H1 (cell line): ENCODE measurements around the gene SSU72. TPM values are rescaled to one million over a fixed set of nuclear protein-coding genes. Genes with fewer than 3 reads are reported as not detected.

Experiments
- CTCF ChIA-PET: fragments of 300-600 bp; sonication (Branson Sonifier 250); formaldehyde crosslinking; loops from one replicate; lab custom pipeline; 2021; ENCODE audit not compliant: partially characterized antibody; lab: Charles Lee
- POLR2A ChIA-PET: fragments of 300-600 bp; sonication (Branson Sonifier 250); formaldehyde crosslinking; loops from one replicate; lab custom pipeline; 2021; ENCODE audit warnings: inconsistent platforms; ENCODE audit not compliant: partially characterized antibody; lab: Charles Lee
- DNase-seq, 2 experiments: peaks; one replicate each; pipeline versions ENCODE4 v3.0.0 to v3.0.0-alpha.2; 2010 to 2022; ENCODE audit warnings: low spot score in 2 of 2, low read depth in 1 of 2, mixed read lengths in 1 of 2
- FAIRE-seq: peaks from 2 replicates; lab custom pipeline; 2011; peaks lifted over from hg19 to GRCh38; lab: Jason Lieb, UNC
- H2AFZ ChIP-seq: 2 replicates; pipeline ENCODE4 v1.8.1; 2012; ENCODE audit warnings: low read length, inconsistent platforms
- H2AK5ac ChIP-seq: 2 replicates; pipeline ENCODE4 v1.6.1; 2013; ENCODE audit warnings: low read depth, low read length
- H2BK120ac ChIP-seq: replicated peaks from 2 replicates; pipeline ENCODE3; 2013; ENCODE audit warnings: low read depth, low read length, inconsistent platforms
- H2BK12ac ChIP-seq: 2 replicates; pipeline ENCODE4 v1.6.1; 2013; ENCODE audit warnings: low read depth, low read length
- H2BK15ac ChIP-seq: 2 replicates; pipeline ENCODE4 v1.6.1; 2013; ENCODE audit warnings: low read length
- H2BK20ac ChIP-seq: 2 replicates; pipeline ENCODE4 v1.6.1; 2013; ENCODE audit warnings: low read length
- H2BK5ac ChIP-seq: 2 replicates; pipeline ENCODE4 v1.6.1; 2013; ENCODE audit warnings: low read depth, low read length
- H3K14ac ChIP-seq: 2 replicates; pipeline ENCODE4 v1.6.1; 2013; ENCODE audit warnings: inconsistent platforms; ENCODE audit not compliant: insufficient read length
- H3K18ac ChIP-seq: 2 replicates; pipeline ENCODE4 v1.6.1; 2013; ENCODE audit warnings: low read length; ENCODE audit errors: extremely low read depth
- H3K23ac ChIP-seq: 2 replicates; pipeline ENCODE4 v1.6.1; 2013; ENCODE audit warnings: inconsistent platforms; ENCODE audit not compliant: insufficient read length
- H3K23me2 ChIP-seq: 2 replicates; pipeline ENCODE4 v1.6.1; 2013; ENCODE audit warnings: low read depth, low read length
- H3K27ac ChIP-seq: 2 replicates; pipeline ENCODE4 v1.6.1; 2011; ENCODE audit warnings: low read depth, low read length, inconsistent platforms
- H3K27me3 ChIP-seq, 4 experiments: replicated peaks in 1 of 4; 1 replicate in 1 of 4; 2 replicates in 3 of 4; pipeline versions ENCODE4 v1.6.1 to v1.8.1; 2011 to 2013; ENCODE audit warnings: low read length in 3 of 4, mild to moderate bottlenecking in 3 of 4, inconsistent platforms in 2 of 4, mixed read lengths in 2 of 4, moderate library complexity in 1 of 4; ENCODE audit not compliant: control insufficient read depth in 3 of 4, insufficient read depth in 3 of 4; ENCODE audit errors: extremely low read depth in 1 of 4
- H3K36me3 ChIP-seq, 4 experiments: 2 replicates each; pipeline versions ENCODE4 v1.6.1 to v1.8.1; 2011 to 2013; ENCODE audit warnings: mild to moderate bottlenecking in 4 of 4, low read length in 3 of 4, moderate library complexity in 2 of 4, control low read depth in 1 of 4, inconsistent platforms in 1 of 4; ENCODE audit not compliant: insufficient read depth in 4 of 4, control insufficient read depth in 2 of 4
- H3K4ac ChIP-seq: replicated peaks from 2 replicates; pipeline ENCODE3; 2013; ENCODE audit warnings: low read length, low read depth, mixed read lengths, inconsistent platforms; ENCODE audit not compliant: insufficient read length
- H3K4me1 ChIP-seq, 4 experiments: replicated peaks in 1 of 4; 1 replicate in 1 of 4; 2 replicates in 3 of 4; pipeline versions ENCODE4 v1.6.1 to v1.8.1; 2011 to 2013; ENCODE audit warnings: low read length in 3 of 4, inconsistent platforms in 2 of 4, mixed read lengths in 1 of 4; ENCODE audit not compliant: insufficient read depth in 4 of 4, control insufficient read depth in 3 of 4
- H3K4me2 ChIP-seq, 2 experiments: 2 replicates each; pipeline versions ENCODE4 v1.6.1 to v1.8.1; 2011 to 2013; ENCODE audit warnings: low read depth in 2 of 2, low read length in 2 of 2, control low read depth in 1 of 2, inconsistent platforms in 1 of 2, mild to moderate bottlenecking in 1 of 2; ENCODE audit not compliant: insufficient read depth in 1 of 2
- H3K4me3 ChIP-seq, 4 experiments: fragments of 200-600, 300-600 bp in 1 of 4; sonication (generic), shearing (Covaris generic), sonication (Bioruptor Twin) in 1 of 4; 2 replicates each; pipeline versions ENCODE4 v1.5.1 to v1.8.1; 2011 to 2016; ENCODE audit warnings: low read length in 4 of 4, low read depth in 3 of 4, control low read depth in 2 of 4, inconsistent platforms in 2 of 4, mild to moderate bottlenecking in 2 of 4, mixed read lengths in 1 of 4, moderate library complexity in 1 of 4; ENCODE audit not compliant: insufficient read depth in 2 of 4; ENCODE audit errors: extremely low read depth in 1 of 4
- H3K56ac ChIP-seq: replicated peaks from 2 replicates; pipeline ENCODE3; 2013; ENCODE audit warnings: low read depth, mild to moderate bottlenecking, mixed read lengths, low read length, inconsistent platforms; ENCODE audit not compliant: insufficient read length
- H3K79me1 ChIP-seq: 2 replicates; pipeline ENCODE4 v1.6.1; 2013; ENCODE audit warnings: low read depth, low read length, control low read depth
- H3K79me2 ChIP-seq, 2 experiments: 2 replicates each; pipeline versions ENCODE4 v1.6.1 to v1.8.1; 2012 to 2013; ENCODE audit warnings: low read length in 2 of 2, mild to moderate bottlenecking in 2 of 2, inconsistent platforms in 1 of 2; ENCODE audit not compliant: insufficient read depth in 2 of 2, control insufficient read depth in 1 of 2
- H3K9ac ChIP-seq, 4 experiments: replicated peaks in 1 of 4; 1 replicate in 1 of 4; 2 replicates in 3 of 4; pipeline versions ENCODE4 v1.6.1 to v1.8.1; 2011 to 2013; ENCODE audit warnings: low read depth in 3 of 4, low read length in 3 of 4, control low read depth in 2 of 4, mild to moderate bottlenecking in 2 of 4, moderate library complexity in 2 of 4, inconsistent platforms in 1 of 4; ENCODE audit errors: extremely low read depth in 1 of 4
- H3K9me3 ChIP-seq, 2 experiments: 2 replicates each; pipeline versions ENCODE4 v1.6.1 to v1.8.1; 2012 to 2013; ENCODE audit warnings: mild to moderate bottlenecking in 2 of 2, moderate library complexity in 2 of 2, control low read depth in 1 of 2, inconsistent platforms in 1 of 2, low read depth in 1 of 2, low read length in 1 of 2, mixed read lengths in 1 of 2; ENCODE audit not compliant: insufficient read depth in 2 of 2
- H4K20me1 ChIP-seq, 2 experiments: replicated peaks in 1 of 2; 2 replicates each; pipeline versions ENCODE3 to v1.8.1; 2011 to 2013; ENCODE audit warnings: inconsistent platforms in 2 of 2, low read length in 2 of 2, mild to moderate bottlenecking in 1 of 2; ENCODE audit not compliant: insufficient read depth in 2 of 2, control insufficient read depth in 1 of 2
- H4K5ac ChIP-seq: 2 replicates; pipeline ENCODE4 v1.6.1; 2013; ENCODE audit warnings: low read length, low read depth, mixed read lengths, inconsistent platforms; ENCODE audit not compliant: insufficient read length
- H4K8ac ChIP-seq: 2 replicates; pipeline ENCODE4 v1.8.0; 2013; ENCODE audit warnings: mild to moderate bottlenecking, moderate library complexity, low read length, inconsistent platforms; ENCODE audit not compliant: insufficient read depth; ENCODE audit errors: extremely low read depth
- H4K91ac ChIP-seq: replicated peaks from 2 replicates; pipeline ENCODE3; 2013; ENCODE audit warnings: low read length, mixed read lengths, inconsistent platforms; ENCODE audit not compliant: insufficient read length
- BCL11A ChIP-seq, 2 experiments: IDR thresholded peaks; one replicate each; pipeline ENCODE4 v1.6.1; 2011; ENCODE audit warnings: low read depth in 2 of 2, low read length in 2 of 2, mild to moderate bottlenecking in 2 of 2
- EGR1 ChIP-seq: IDR thresholded peaks from 2 replicates; pipeline ENCODE4 v1.6.1; 2011; ENCODE audit warnings: low read depth, low read length, borderline replicate concordance
- WGBS, 2 experiments: shearing (Covaris generic) in 1 of 2; methylation state at CpG; one replicate each; pipeline versions ENCODE4 v1.1.6 to v1.1.7; 2013 to 2015; ENCODE audit warnings: low lambda C conversion rate in 2 of 2, mixed read lengths in 2 of 2, inconsistent platforms in 1 of 2, low coverage in 1 of 2, missing lambda C conversion rate in 1 of 2; ENCODE audit not compliant: insufficient replicate concordance in 2 of 2, insufficient coverage in 1 of 2, insufficient read length in 1 of 2; ENCODE audit errors: extremely low coverage in 1 of 2, missing lambda C conversion rate in 1 of 2; 5-methylcytosine and 5-hydroxymethylcytosine counted together
- polyA plus RNA-seq, 7 experiments: library from polyadenylated mRNA; depleted of rRNA in 3 of 7; stranded (reverse) in 5 of 7; unstranded in 2 of 7; fragments of >200 nt in 5 of 7; fragments of 200-250 nt in 2 of 7; gene quantifications; 1 replicate in 5 of 7; 2 replicates in 1 of 7; 4 replicates in 1 of 7; pipeline versions ENCODE4 v1.2.1 to v1.2.3, GENCODE V29; 2011 to 2013; ENCODE audit warnings: missing spikeins in 2 of 7, mixed read lengths in 2 of 7
- total RNA-seq: library from RNA; stranded (reverse); fragmentation: NEBNext Ultra II Directional; extraction: Animal tissue kit (Norgen Biotek cat#: 25700); gene quantifications from 2 replicates; pipeline ENCODE4 v1.2.1, GENCODE V29; 2021

Gene SSU72
- total and polyA plus RNA-seq, 2 of the 8 experiments (the other 6 are each of a cell fraction or from before 2014, with no cell fraction given), result 110 to 165 TPM

DNA sequence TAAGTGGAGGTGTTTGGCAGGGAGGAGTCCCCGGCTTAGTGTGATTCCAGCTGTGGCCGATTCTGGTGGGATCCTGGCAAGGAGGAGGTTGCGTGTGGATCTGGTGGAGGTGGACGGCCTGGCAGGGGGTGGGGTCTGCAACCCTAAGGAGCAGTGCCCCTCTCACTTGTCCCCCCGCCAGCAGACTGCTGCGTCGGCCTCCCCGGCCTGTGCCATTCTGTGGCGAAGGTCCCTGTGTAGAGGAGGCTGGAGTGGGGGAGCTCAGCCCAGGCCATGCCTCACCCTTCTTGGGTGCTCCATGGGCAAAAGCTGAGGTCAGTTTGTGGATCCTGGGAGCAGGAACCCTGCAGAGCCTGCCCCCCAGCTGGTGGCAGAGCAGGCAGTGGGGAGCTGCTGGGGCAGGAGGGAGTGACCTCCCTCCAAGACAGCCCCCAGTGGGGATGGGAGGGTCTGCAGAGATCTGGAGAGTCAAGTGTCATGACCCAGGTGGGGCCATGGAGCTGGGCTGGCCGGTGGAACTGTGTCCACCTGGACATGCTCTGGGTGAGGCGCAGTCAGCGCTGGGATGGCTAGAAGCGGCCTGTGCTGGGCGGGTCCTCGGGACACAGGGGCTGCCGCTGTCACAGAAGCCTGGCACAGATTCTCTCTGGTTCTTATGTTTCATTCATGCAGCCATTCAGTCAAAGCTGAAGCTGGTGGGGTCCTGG, 45.9 kb upstream of the SSU72 start:
- Histone ChIP-seq H3K79me2 (no peaks in the 10 kb centered on the region), H3K18ac (no peak overlapping the region), H2BK20ac (no peak overlapping the region), H2BK5ac (no peak overlapping the region), H3K4ac (no peak overlapping the region), H3K79me1 (no peaks in the 10 kb centered on the region; the same call in none of the 2 replicates), H3K36me3 (no peaks in the 10 kb centered on the region), H2BK15ac (no peak overlapping the region), H4K8ac (no peak overlapping the region), H2AFZ (no peak overlapping the region), H3K23ac (no peak overlapping the region), H3K4me1 (peaks cover 0 to 8% (median 3%) of the 10 kb centered on the region in 4 experiments; a peak in 5 of 7 replicates), H3K9me3 (no peaks in the 10 kb centered on the region), H3K4me2 (no peak overlapping the region), H4K91ac (no peak overlapping the region), H2AK5ac (no peak overlapping the region), H3K23me2 (peaks cover 5% of the 10 kb centered on the region; the same call in 1 of the 2 replicates), H3K27me3 (no peaks in the 10 kb centered on the region; a peak in 1 of 7 replicates), H4K20me1 (peaks cover 6 to 22% of the 10 kb centered on the region in 2 experiments), H3K14ac (no peak overlapping the region), H2BK12ac (no peak overlapping the region), H2BK120ac (no peak overlapping the region), H3K4me3 (no peak overlapping the region), H3K56ac (no peak overlapping the region), H3K9ac (no peak overlapping the region), H3K27ac (no peak overlapping the region), H4K5ac (no peak overlapping the region)
- TF ChIP-seq BCL11A (IDR thresholded peaks at IDR 0.05; ENCODE audit: low read depth in 2 of 2, low read length in 2 of 2) (no peak), EGR1 (no peak)
- FAIRE-seq (no peak), DNase-seq (no peak)
- ChIA-PET CTCF (interaction anchor here (0.6 to 3.3 kb wide), 13 partner anchors 9 to 320 kb away, joined by 3 to 21 read pairs (median 4); no protein-coding TSS in a partner anchor), POLR2A (interaction anchor here (1.1 to 2.6 kb wide), 3 partner anchors 9 to 63 kb away, joined by 3 to 11 read pairs (median 4); no protein-coding TSS in a partner anchor)
- WGBS, 2 experiments, result 89% methylated on average over 16 of the region's 16 CpGs; no CpG with 5 or more reads in 1 of the 2 experiments
